IPS-18c (cell line): ENCODE measurements around the gene CD226.
"Not testable (repeated sequence)": the region's sequence is repeated elsewhere in the genome, so short reads cannot be mapped to it uniquely, and the experiment has no call there.

Experiments used
- H3K4me3 ChIP-seq: 2 replicates; pipeline ENCODE4 v1.7.0; 2013; ENCODE audit warnings: low read depth, mild to moderate bottlenecking, low read length, moderate library complexity; ENCODE audit not compliant: insufficient read depth
- H3K9me3 ChIP-seq: one replicate; pipeline ENCODE4 v1.6.1; 2013; ENCODE audit warnings: mild to moderate bottlenecking, low read length, moderate library complexity; ENCODE audit not compliant: control insufficient read depth, insufficient read depth

Gene CD226

GRCh38 chr18:69947361-69948133, at the start of gene CD226:
TSS of gene CD226 (minus strand) at chr18:69947873. CDS start at chr18:69947406, 467 bp downstream.
- H3K9me3 ChIP-seq, result no peaks in the 10 kb centered on the region
- H3K4me3 ChIP-seq, result no peak within 1 kb of the TSS

GRCh38 chr18:69996951-69997798, 49.5 kb upstream of the CD226 start:
- Histone ChIP-seq H3K9me3 (no peaks in the 10 kb centered on the region), H3K4me3 (no peak overlapping the region)

GRCh38 chr18:69996417-69996816, 48.7 kb upstream of the CD226 start:
- no peaks in the 10 kb centered on the region for H3K9me3 ChIP-seq

GRCh38 chr18:69995774-69996173, 48.1 kb upstream of the CD226 start:
- no peak overlapping the region for H3K4me3 ChIP-seq
- no peaks in the 10 kb centered on the region for H3K9me3 ChIP-seq

More at GRCh38 chr18:69996417-69996816, 48.7 kb upstream of the CD226 start:
- H3K4me3 ChIP-seq, result no peak overlapping the region

GRCh38 chr18:69992776-69993175, 45.1 kb upstream of the CD226 start:
- Histone ChIP-seq H3K4me3 (no peak overlapping the region), H3K9me3 (no peaks in the 10 kb centered on the region)

GRCh38 chr18:69987870-69988269, 40.2 kb upstream of the CD226 start:
- H3K4me3 ChIP-seq, result no peak overlapping the region
- H3K9me3 ChIP-seq, result peaks cover 2% of the 10 kb centered on the region

GRCh38 chr18:69985239-69985638, 37.6 kb upstream of the CD226 start:
- peaks cover 2% of the 10 kb centered on the region for H3K9me3 ChIP-seq

GRCh38 chr18:69982417-69982816, 34.7 kb upstream of the CD226 start:
- Histone ChIP-seq H3K9me3 (peaks cover 2% of the 10 kb centered on the region), H3K4me3 (no peak overlapping the region)

More at GRCh38 chr18:69985239-69985638, 37.6 kb upstream of the CD226 start:
- no peak overlapping the region for H3K4me3 ChIP-seq

- Histone ChIP-seq H3K4me3 (no peak overlapping the region), H3K9me3 (peaks cover 2% of the 10 kb centered on the region)
These were observed 34.3 kb upstream of the CD226 start for GRCh38 chr18:69981948-69982347.

GRCh38 chr18:69980982-69981804, 33.5 kb upstream of the CD226 start:
- H3K9me3 ChIP-seq, result peaks cover 4% of the 10 kb centered on the region

GRCh38 chr18:69980509-69980908, 32.8 kb upstream of the CD226 start:
- Histone ChIP-seq H3K9me3 (peaks cover 4% of the 10 kb centered on the region), H3K4me3 (no peak overlapping the region)

More at GRCh38 chr18:69980982-69981804, 33.5 kb upstream of the CD226 start:
- H3K4me3 ChIP-seq, result no peak overlapping the region

- Histone ChIP-seq H3K9me3 (peaks cover 2% of the 10 kb centered on the region), H3K4me3 (no peak overlapping the region)
These were observed 31.4 kb upstream of the CD226 start for GRCh38 chr18:69978732-69979715.

- H3K9me3 ChIP-seq, H3K4me3 ChIP-seq: not testable (repeated sequence)
These were observed 27.6 kb upstream of the CD226 start for GRCh38 chr18:69975294-69975693.

- Histone ChIP-seq H3K9me3 (peaks cover 2% of the 10 kb centered on the region), H3K4me3 (no peak overlapping the region)
These were observed 26.7 kb upstream of the CD226 start for GRCh38 chr18:69974365-69974764.

GRCh38 chr18:69969491-69969890, 21.8 kb upstream of the CD226 start:
- H3K4me3 ChIP-seq, result no peak overlapping the region
- H3K9me3 ChIP-seq, result peaks cover 2% of the 10 kb centered on the region

GRCh38 chr18:69968039-69968438, 20.4 kb upstream of the CD226 start:
- no peak overlapping the region for H3K4me3 ChIP-seq
- peaks cover 2% of the 10 kb centered on the region for H3K9me3 ChIP-seq
